GM11168 (cell line): Measurements from ENCODE around the gene SORCS2.

Experiments used
- in situ Hi-C: fragments of 300-500 bp; cut with MboI; formaldehyde crosslinking; loops from one replicate; pipeline ENCODE4 v1.12.0; 2022; ENCODE audit warnings: low sequenced_read_pairs; ENCODE audit not compliant: unreplicated experiment

The SORCS2 gene

DNA sequence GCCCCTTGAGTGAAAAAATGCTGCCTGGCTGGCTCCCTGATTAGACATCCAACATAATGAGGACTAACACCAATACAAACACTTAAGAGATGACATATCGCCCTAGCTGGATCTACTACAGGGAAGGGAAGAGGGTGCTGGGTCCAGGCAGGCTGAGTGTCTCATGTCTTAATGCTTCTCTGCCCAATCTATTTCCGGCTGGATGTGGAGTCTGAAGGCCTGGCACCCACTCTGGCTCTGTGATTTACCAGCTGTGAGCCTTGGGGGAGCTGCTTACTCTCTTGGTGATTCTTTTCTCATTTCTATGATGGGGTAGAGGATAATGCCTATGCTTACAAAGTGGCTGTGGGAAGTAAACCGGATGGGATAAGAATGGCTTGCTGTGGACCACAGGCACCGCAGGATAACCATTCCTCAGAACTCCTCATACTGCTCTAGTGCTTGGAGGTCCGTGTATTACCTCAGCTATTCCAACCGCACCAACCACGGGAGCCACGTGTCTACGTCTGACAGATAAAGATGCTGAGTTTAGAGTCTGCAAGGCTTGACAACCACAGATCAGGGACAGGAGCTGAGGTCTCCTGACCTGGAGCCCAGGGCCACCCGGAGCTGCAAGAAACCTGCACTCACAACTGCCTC, 585.7 kb downstream of the SORCS2 start:
- in situ Hi-C loops, result no loop called here

DNA sequence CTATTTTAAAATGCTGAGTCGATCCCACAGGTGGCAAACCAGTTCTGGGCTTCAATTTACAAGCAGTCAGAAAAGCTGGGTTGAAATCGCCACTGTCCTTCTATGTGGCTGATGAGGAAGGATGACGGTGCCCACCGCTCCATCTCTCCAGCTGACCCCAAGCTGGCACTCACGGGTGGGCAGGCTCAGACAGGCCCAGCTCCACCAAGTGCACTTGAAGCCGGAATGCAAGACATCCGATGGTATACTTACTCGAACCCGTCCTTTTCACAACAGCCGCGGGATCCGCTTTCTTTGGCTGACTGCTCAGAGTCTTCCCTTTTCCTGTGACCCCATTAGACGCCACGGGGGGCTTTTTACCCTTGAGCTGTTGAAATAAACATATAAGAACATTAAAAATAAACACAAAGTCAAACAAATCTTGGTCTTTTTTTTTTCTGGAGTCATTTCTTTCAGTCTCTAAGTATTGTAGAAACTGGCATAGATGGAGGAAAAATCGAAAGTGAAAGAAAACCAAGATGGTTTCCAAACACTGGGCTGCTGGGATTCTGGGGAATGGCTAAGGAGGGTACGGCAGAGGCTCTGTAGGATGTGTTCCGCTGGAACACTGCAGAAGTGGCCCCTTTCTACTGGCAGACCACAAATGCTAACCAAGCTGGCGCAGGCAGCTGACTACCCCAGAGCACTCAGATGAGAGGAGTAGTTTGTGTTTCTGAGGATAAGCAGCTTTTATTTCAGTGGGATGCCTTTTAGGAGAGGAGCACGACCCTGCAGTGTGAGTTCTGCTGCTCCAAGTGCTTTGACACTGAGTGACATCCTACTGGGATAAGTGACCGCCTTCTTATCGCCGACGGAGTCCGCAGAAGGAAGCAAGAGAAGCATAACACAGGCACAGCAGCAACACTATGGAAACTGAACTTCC, 586.4 kb downstream of the SORCS2 start:
- in situ Hi-C loops, result no loop called here

DNA sequence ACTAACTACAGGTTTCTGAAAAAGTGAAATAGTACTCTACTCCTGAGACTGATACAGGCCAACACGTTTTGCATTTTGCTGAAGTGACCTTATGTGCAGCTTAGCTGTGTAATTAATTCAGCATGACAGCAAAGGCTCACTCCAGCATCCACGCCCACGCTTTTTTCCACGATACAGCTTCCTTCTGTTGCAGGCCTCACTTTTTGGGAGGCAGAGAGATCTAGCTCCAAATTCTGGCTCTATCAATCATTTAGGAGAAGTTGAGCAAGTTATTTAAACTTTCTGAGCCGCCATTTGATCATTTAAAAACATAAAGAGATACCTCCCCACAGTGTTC, 587.1 kb downstream of the SORCS2 start:
- in situ Hi-C loops, result no loop called here

DNA sequence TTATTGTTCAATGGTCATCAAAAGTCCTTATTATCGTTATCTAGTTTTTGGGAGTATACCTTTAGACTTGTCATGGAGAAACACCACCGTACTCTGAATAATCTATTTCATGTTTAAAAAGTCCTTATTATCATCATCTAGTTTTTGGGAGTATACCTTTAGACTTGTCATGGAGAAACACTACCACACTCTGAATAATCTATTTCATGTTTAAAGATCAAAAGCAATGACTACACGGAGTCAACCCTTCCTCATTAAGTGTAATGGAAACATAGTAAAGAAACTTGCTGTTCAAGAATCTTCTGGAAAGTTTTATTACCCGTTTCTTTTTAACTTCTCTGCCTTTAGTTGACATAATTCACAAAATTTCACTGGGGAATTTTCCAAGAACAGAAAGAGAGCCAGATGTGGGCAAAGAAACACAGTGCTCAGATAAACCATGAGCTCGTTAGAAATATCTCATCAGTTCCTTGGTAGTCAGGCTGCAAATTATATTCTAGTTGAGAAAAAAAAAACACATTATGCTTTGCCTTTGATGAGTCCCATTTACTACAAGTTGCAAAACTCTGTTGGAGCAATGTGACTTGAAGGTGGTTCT, 588.5 kb downstream of the SORCS2 start:
- in situ Hi-C loops, result no loop called here

DNA sequence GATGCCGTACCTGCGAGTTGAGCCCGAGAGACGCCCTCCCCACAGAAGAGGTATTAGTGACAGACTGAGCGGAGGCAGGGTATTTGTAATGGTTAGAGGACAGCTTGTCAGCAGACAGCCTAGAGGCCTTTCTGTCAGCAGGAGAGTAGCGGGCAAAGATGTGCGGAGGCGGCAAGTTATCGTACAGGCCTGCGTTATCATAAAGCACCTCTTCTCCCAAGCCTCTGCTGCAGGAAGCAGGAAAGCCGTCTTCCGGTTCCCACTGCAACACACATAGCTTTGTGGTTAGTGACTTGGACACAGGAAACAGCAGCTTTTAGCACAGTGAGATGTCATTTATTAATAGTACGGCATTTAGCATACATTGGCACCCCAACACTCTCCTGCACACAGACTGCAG, 589.0 kb downstream of the SORCS2 start:
- in situ Hi-C loops, result no loop called here

DNA sequence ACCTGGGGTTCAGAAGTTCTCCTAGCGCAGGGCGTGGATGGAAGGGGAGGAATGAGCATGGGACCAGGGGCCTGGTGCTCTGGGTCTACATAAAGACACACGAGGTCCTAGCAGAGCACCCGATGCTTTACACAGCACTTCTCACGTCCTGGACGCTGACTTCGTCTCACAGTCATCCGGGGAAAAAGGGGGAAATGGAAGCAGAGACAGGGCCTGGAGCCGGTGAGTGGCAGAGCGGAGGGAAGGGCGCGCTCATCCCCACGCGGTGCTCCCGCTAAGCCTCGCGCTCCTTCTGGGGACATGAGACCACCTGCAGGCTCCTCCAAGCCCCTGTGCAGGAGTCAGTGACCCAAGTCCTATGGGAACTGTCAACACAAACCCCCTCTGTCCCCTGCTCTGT, 589.7 kb downstream of the SORCS2 start:
- in situ Hi-C loops, result no loop called here

DNA sequence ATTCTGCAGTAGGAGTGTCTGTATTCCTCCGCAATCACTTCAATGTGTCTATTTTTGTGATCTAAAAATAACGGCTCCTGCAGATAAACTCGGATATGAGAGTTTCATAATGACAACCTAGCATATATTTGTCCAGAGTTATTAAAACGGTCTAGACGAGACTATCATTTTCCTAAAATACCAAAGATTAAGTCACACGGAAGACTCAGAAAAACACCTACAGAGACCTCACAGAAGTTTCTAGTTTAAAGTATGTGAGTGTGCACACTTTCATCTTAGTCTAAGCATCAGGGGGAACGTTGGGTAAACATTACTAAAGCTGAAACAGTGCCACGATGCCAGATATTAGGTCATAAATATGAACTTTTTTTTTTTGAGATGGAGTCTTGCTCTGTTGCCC, 590.4 kb downstream of the SORCS2 start:
- in situ Hi-C loops, result no loop called here

DNA sequence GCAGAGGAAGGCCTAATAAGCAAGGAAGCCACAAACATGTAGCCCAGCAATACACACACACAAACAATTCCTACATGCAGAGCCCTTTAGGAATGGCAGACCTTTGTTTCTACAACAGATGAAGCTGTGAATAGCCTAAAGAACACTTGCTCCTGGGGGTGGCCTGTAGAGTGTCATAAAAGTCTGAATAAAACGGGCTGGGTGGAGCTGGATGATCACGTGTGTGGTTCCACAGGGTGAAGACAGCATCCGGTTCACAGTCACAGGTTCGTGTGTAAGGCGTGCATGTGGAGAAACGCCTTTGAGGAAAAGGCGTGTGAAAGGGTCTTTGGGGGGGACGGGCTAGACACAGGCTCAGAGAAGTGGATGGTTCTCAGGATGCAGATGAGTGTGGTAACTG, 591.2 kb downstream of the SORCS2 start:
- in situ Hi-C loops, result no loop called here

DNA sequence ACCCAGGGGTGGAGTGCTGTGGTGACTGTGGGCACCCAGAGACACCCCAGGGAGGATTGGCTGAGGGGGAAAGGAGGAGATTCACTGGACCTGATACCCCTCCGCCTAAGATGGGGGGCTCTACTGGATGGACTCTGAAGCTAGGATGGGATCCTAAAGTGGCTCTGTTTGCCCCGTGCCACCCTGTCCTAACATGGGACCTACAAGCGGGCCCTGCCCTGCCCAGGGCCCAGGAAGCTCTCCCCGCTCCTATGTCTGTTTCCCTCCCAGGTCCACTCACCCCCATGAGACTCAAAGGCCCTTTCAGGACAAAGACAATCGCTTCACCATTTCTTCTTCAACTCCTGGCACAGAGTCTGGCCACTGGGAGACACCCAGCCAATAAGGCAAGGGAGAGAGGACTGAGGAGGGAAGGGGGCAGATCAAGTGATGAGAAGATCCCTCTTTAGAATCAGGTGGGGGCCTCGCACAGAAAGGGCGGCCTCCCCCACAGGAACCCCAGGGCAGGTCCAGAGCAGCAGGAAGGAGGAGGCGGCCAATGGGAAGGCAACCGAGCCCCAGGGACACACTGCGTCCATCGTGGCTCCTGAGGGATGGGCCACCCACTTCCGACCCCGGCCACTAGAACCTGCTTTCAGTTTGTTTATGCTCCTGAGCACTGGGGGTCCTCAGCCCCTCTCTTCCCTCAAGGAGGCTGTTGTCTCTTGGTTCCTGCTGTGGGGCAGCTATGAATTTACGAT, 592.0 kb downstream of the SORCS2 start:
- in situ Hi-C loops, result no loop called here

DNA sequence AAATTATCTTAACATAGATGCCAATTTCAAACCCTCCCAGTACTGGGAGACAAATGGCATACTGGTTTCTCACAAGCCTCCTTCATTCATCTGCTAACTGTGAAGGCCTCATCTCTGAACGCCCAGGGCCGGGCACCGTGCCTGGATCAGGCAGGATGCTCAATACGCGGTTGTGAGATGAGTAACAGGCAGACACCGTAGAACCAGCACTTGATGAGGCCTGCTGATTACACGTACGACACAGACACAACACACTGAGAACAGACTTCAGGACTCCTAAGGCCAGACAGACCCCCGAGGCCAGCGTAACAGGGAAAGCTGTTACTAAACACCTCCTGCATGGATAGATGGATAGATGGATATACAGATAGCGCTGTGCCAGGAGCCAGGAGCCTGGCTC, 592.7 kb downstream of the SORCS2 start:
- in situ Hi-C loops, result no loop called here

DNA sequence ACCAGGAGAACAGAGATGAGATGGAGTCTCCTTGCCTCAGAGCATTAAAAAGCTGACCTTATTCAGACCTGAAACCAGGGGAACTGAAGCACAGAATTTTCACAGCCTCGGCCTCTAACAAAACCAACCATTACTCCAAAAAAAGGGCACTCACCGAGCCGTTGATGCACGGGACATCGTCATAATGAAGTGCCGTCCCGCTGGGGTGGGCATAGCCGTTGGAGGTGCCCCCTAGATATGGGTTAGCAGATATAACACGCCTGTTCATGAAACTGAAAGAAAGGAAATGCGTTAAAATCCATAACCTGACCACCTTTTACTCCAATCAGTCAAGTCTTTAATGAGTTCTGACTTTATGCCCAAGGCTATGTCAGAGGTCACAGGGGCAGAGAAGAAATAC, 593.7 kb downstream of the SORCS2 start:
- in situ Hi-C loops, result no loop called here

DNA sequence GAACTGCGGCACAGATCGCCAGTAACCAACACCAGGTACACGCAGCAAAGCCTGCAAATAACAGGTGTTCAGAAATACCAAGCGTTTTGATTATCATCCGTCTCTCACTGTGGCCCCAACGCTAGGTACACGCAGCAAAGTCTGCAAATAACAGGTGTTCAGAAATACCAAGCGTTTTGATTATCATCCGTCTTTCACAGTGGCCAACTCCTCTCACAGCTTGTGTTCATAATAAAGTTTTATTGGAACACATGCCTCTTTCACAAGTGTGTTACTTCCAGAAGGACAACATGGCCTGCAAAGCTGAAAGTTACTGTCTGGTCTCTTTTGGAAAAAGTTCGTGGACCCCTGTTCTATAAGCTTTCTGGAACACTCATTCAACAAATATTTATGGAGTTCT, 594.2 kb downstream of the SORCS2 start:
- in situ Hi-C loops, result no loop called here

DNA sequence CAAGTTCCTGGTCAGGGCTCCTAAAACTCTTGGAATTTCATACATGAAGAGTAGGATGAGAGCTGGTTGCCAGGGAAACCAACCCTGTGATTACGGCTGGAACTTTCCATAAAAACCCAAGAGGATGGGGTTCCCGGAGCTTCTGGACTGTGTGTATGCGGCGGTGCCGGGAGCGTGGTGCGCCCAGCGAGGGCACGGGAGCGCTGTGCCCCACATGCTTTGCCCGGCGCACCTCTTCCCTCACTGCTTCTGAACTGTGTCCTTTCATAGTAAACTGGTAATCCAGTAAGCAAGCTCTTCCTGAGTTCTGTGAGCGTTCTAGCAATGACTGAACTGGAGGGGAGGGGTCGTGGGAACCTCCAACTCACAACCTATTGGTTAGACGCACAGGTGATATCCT, 594.7 kb downstream of the SORCS2 start:
- in situ Hi-C loops, result no loop called here

DNA sequence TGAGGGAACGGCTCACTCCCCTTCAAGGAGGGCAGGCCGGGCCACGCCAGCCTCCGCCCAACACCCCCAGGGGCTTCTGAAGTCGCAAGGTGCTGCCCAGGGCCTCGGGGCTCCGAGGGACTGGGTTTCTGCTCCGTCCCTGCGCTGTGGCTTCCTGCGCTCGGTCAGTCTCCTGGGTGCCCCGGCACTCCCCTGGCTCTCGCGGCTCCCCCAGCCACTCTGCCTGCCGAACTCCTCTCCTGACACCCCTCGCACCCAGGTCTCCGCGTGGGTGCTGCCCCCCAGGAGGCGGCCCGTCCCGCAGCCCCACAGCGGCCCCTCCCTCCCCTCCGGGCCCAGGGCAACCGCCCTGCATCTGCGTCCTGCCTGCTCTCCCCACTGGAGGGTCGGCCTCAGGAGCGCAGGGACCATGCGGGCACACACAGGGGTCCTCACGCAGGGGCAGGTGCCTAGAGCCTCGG, 595.4 kb downstream of the SORCS2 start:
- in situ Hi-C loops, result no loop called here

DNA sequence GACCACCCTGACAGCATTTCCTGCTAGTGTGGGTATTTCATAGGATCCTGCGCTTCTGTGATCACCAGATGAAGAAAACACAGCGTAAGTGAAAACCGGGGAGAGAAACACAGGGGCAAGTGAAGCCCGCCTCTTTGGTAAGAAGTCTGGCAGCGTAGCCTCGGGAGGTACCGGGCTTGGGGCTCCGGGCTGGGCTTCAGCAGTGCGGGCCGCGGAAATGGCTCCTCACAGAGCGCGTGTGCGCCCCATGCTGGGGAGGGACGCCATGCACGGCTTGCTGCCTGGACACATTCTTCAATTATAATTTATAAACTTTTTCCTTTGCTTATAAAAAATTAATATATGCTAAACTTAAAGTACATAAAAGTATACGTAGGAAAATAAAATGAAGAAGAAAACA, 595.9 kb downstream of the SORCS2 start:
- in situ Hi-C loops, result no loop called here

DNA sequence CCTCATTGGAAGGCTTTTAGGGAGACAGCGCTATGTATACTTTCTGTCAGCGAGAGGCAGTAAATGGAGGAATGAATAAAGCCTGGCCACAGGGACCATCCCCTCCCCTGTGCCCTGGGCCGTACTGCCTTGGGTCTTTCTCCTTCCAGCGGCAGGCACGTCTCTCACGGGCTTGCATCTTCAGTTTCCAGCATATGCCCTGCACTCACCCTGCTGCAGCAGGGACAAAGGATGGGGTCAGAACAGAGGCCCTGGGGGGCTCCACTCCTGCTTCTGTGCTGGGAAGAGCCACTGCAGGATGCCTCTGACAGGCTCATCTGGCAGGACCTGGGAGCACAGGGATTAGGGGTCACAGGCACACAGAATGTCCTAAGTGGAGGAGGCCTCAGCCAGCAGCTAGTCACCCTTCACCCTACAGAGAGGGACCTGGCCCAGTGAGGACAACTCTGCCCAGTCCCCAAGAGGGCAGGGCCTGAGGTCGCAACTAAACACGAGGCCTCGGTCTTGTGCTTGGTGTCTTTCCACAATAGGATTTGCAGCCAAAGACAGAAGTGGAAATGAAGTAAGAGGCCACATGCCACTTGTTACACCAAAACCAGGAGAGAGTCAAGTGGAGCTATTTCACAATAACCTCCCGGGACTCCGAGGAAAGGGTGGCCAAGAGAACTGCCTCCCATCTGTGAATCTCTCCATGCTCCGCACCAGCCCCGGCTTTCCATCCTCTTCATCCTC, 596.5 kb downstream of the SORCS2 start:
- in situ Hi-C loops, result no loop called here

DNA sequence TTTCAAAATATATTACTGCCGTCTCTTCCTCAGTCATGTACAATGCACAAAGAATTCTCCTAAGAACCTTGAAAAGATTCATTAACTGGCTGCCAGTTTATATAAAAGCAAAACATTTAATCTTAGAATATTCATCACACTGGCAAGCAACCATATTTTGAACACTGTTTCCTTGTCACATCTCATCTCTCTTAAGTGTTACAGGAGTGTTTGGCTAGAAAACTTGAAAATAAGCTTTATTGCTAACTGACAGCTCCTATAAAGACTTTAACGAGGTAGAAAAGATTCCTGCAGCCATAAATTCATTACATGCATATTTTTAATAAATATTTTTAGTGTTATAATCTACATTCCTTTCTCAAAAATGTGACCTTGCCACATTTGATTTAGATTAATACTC, 597.7 kb downstream of the SORCS2 start:
- in situ Hi-C loops, result no loop called here

DNA sequence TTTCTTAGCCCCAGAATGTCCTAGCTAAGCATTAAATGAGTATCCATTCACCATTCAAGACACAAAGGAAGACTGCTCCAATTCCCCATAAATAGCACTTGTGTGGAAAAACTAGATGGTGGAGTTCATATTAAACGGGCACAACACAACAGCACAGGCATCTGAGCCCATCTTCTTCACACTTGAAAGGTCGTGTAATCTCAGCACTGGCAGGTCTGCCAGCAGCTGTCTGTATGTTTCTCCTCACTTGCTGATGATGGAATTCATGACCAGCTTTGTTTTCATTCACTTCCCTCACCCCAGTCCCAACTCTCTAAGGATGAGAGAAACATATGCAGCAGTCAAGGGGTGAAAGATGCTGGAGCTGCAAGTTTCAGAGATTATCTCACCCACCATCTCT, 598.7 kb downstream of the SORCS2 start:
- in situ Hi-C loops, result no loop called here
